Ovary (tissue), 10 donors: Measurements from ENCODE around the gene MFN1. TPM values are rescaled to one million over a fixed set of nuclear protein-coding genes. Genes with fewer than 3 reads are reported as not detected.
A peak's percentile ranks its signal among the peaks of the same experiment; 100 is the strongest.

ENCODE experiments used
- DNase-seq, 5 donors: peaks; one replicate each; pipeline ENCODE4 v3.0.0-alpha.2; 2019 to 2020
- H3K27ac ChIP-seq, 2 donors: fragments of 200-600 bp; one replicate each; pipeline versions ENCODE4 v1.5.1 to v1.8.0; 2019 to 2022
- H3K27me3 ChIP-seq: fragments of 200-600 bp; one replicate; pipeline ENCODE4 v1.8.0; 2022
- H3K36me3 ChIP-seq: fragments of 200-600 bp; sonication (generic); one replicate; pipeline ENCODE4 v1.5.1; 2019
- H3K4me1 ChIP-seq: one replicate; pipeline ENCODE4 v1.8.1; 2013; ENCODE audit warnings: mild to moderate bottlenecking, moderate library complexity; ENCODE audit not compliant: insufficient read depth
- H3K4me3 ChIP-seq: fragments of 200-600 bp; sonication (generic); one replicate; pipeline ENCODE4 v1.5.1; 2017
- H3K9me3 ChIP-seq, 2 donors: fragments of 200-600 bp in 1 of 2; sonication (generic) in 1 of 2; one replicate each; pipeline versions ENCODE4 v1.5.1 to v1.8.1; 2013 to 2019; ENCODE audit warnings: mild to moderate bottlenecking in 1 of 2, moderate library complexity in 1 of 2
- CTCF ChIP-seq, 3 donors: fragments of 450-650 bp in 2 of 3; fragments of 200-600 bp in 1 of 3; IDR thresholded peaks; one replicate each; pipeline versions ENCODE4 v1.5.1 to v1.8.0; 2016 to 2022; ENCODE audit warnings: antibody characterized with exemption in 3 of 3, mild to moderate bottlenecking in 1 of 3
- EP300 ChIP-seq: sonication (generic); formaldehyde crosslinking; IDR thresholded peaks from one replicate; pipeline ENCODE4 v1.6.1; 2017; ENCODE audit warnings: antibody characterized with exemption
- POLR2A ChIP-seq: fragments of 450-650 bp; IDR thresholded peaks from one replicate; pipeline ENCODE4 v1.6.1; 2017; ENCODE audit warnings: antibody characterized with exemption, mild to moderate bottlenecking, moderate library complexity
- WGBS, 3 donors: extraction: QIAGEN DNeasy Blood & Tissue Kit in 1 of 3; methylation state at CpG; one replicate each; pipeline versions ENCODE4 v1.1.5 to v1.1.7; 2013 to 2017; 5-methylcytosine and 5-hydroxymethylcytosine counted together
- intact Hi-C, 4 donors: fragments of 100-400 bp; cut with DNase I; formaldehyde crosslinking; loops; one replicate each; pipeline versions ENCODE4 v1.11.0 to v1.15.1; 2022 to 2023
- long read RNA-seq, 3 donors: library from polyadenylated mRNA in 2 of 3; unstranded in 2 of 3; transcript quantifications; one replicate each; pipeline ENCODE4 v2.0.0 and lab custom pipeline, GENCODE V29; 2021 to 2026
- polyA plus RNA-seq, 2 donors: library from polyadenylated mRNA; stranded (reverse); fragments of 200-250 nt in 1 of 2; fragments of 350-450 nt in 1 of 2; fragmentation: Illumina TruSeq in 1 of 2; extraction: RNeasy Lipid Tissue Mini Kit (QIAGEN cat#74804) in 1 of 2; gene quantifications; one replicate each; pipeline ENCODE4 v1.2.3, GENCODE V29; 2013 to 2014
- total RNA-seq, 7 donors: library from RNA; depleted of rRNA in 2 of 7; stranded (reverse); fragments of >200 nt in 2 of 7; fragmentation: NEBNext Ultra II Directional in 3 of 7; extraction: Animal tissue kit (Norgen Biotek cat#: 25700) in 3 of 7; gene quantifications; one replicate each; pipeline versions ENCODE4 v1.1.0 to v1.2.4, GENCODE V29; 2016 to 2023
- donor health status: DM: no; HTN: no; CAD: no; lungs with moderate emphysema.
- donor health status: DM: no; HTN: no; CAD: no.
- donor health status: Bipolar disorder and iron deficiency.
- donor health status: DM: yes; HTN: yes; CAD: no.
- donor health status: DM: no; HTN: no; CAD: no.
- donor health status: DM: yes; HTN: yes; CAD: no.

The MFN1 gene
- total RNA-seq (10 to 100 TPM; 35.4 to 49.8 (median 39.6) TPM), polyA plus RNA-seq (10 to 100 TPM; 11.8 to 20.2 TPM)
- long read RNA-seq, donor 1, full-length matches to known transcripts, result 1 of 43 reads
- long read RNA-seq, donor 1, partial matches to known transcripts, result 39 of 43 reads
- long read RNA-seq, donor 1, other reads (novel, unspliced or antisense), result 3 of 43 reads
- long read RNA-seq, donor 2, full-length matches to known transcripts, result 2 of 7 reads
- long read RNA-seq, donor 2, partial matches to known transcripts, result 5 of 7 reads
- long read RNA-seq, donor 2, other reads (novel, unspliced or antisense), result 0 of 7 reads
- long read RNA-seq, donor 3, full-length matches to known transcripts, result 13 of 35 reads
- long read RNA-seq, donor 3, partial matches to known transcripts, result 16 of 35 reads
- long read RNA-seq, donor 3, other reads (novel, unspliced or antisense), result 6 of 35 reads

GRCh38 chr3:179347345-179348194 lies at the start of gene MFN1:
MFN1 (plus strand) TSS chr3:179347709; CDS start chr3:179348852, 1,143 bp downstream.
- 0 to 1% (median 1%) methylated on average over 59 to 63 of the region's 63 CpGs for WGBS, 3 donors
- peak; percentile 92 to 94 (median 93) for DNase-seq

DNA sequence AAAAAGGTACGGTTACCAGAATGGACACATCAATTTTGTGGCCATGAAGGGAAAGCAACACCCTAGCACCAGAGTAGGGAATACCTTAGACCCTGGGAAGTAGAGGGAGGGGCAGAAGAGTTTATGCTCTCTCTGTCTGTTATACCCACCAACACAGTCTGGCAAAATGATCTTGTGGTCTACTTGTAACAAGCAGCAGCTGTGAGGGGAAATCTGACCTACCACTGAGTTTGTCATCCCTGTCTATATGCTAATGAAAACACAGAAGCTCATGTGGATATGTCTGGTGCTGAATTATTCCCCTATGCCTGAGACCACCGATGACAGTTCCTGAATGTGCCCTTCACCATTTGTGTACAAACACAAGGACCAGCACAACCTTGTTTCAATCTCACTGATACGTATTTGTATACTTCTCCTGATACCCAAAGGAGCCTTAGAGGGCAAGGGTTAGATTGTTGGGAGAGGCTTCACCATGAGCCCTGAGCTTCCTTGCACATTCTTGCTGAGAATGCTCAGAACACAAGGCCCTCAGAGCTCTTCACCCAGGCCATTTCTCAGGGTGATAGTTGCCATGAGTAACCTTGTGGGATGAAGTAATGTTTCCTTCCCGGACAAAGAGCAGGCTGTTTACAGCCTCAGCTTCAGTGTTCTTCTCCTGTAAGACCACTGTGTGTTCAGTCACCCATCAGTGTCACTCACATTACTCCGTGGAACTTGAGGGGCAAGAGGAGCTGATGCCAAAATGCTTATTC lies 49.4 kb upstream of the MFN1 start:
- no peak for TF ChIP-seq EP300
- no peak for TF ChIP-seq POLR2A
- TF ChIP-seq CTCF (IDR thresholded peaks at IDR 0.05), result no peak

More at GRCh38 chr3:179347345-179348194, at the start of gene MFN1:
- H3K27me3 ChIP-seq, result no peaks in the 10 kb centered on the region
- no peaks in the 10 kb centered on the region for H3K36me3 ChIP-seq
- intact Hi-C loops, result loop anchor here in 1 of 4 donors (1.0 kb wide), 1 partner anchor 24 kb away; the partner anchor contains the start of gene ZNF639
- TF ChIP-seq EP300 (no peak), POLR2A (no peak), CTCF (IDR thresholded peaks at IDR 0.05) (no peak)
- peaks cover 6% of the 10 kb centered on the region for H3K4me1 ChIP-seq
- H3K9me3 ChIP-seq, result no peaks in the 10 kb centered on the region
- peak within 1 kb of the TSS; percentile 64 to 78 for H3K27ac ChIP-seq
- peak within 1 kb of the TSS; percentile 80 for H3K4me3 ChIP-seq

GRCh38 chr3:179299316-179299715 lies 48.2 kb upstream of the MFN1 start:
- H3K27me3 ChIP-seq, result no peaks in the 10 kb centered on the region
- no peaks in the 10 kb centered on the region for H3K36me3 ChIP-seq
- intact Hi-C loops, result no loop called here
- H3K4me1 ChIP-seq, result no peaks in the 10 kb centered on the region
- H3K4me3 ChIP-seq, result no peak overlapping the region
- DNase-seq, result no peak
- no peak for TF ChIP-seq EP300
- no peak for TF ChIP-seq POLR2A
- no peak for TF ChIP-seq CTCF (IDR thresholded peaks at IDR 0.05)
- no peaks in the 10 kb centered on the region for H3K9me3 ChIP-seq
- no peak overlapping the region for H3K27ac ChIP-seq
- 90 to 93% (median 92%) methylated on average over 2 of the region's 2 CpGs for WGBS, 3 donors

More for the DNA sequence above, 49.4 kb upstream of the MFN1 start:
- Histone ChIP-seq H3K36me3 (no peaks in the 10 kb centered on the region), H3K4me1 (no peaks in the 10 kb centered on the region), H3K27me3 (no peaks in the 10 kb centered on the region), H3K27ac (no peak overlapping the region), H3K9me3 (no peaks in the 10 kb centered on the region), H3K4me3 (no peak overlapping the region)
- no peak for DNase-seq
- WGBS, 3 donors, result 65 to 82% (median 78%) methylated on average over 5 of the region's 5 CpGs
- intact Hi-C loops, result no loop called here
